OCI-LY3 (cell line): Measurements from ENCODE around the gene KHNYN.

ENCODE experiments used
- H2AFZ ChIP-seq: fragments of 200-600, 300-600 bp; shearing (Covaris generic); 2 replicates; pipeline ENCODE4 v1.6.0; 2014; ENCODE audit warnings: antibody characterized with exemption, low read depth, low read length
- H3K27ac ChIP-seq: fragments of 200-600, 300-600 bp; sonication (generic); 2 replicates; pipeline ENCODE4 v1.5.1; 2014; ENCODE audit warnings: mild to moderate bottlenecking, low read length, moderate library complexity, mixed read lengths
- H3K27me3 ChIP-seq: fragments of 200-600, 300-600 bp; sonication (generic); 2 replicates; pipeline ENCODE4 v1.6.1; 2014; ENCODE audit warnings: low read depth, low read length, mixed read lengths
- H3K36me3 ChIP-seq: fragments of 200-600, 300-600 bp; sonication (generic); replicated peaks from 2 replicates; pipeline ENCODE3; 2014; ENCODE audit warnings: low read depth, low read length, mixed read lengths
- H3K4me1 ChIP-seq: fragments of 300-600, 200-600 bp; sonication (generic); 2 replicates; pipeline ENCODE4 v1.6.1; 2014; ENCODE audit warnings: low read length, mixed read lengths
- H3K4me2 ChIP-seq: fragments of 200-600, 300-600 bp; sonication (generic); 2 replicates; pipeline ENCODE4 v1.6.1; 2014; ENCODE audit warnings: low read length, mixed read lengths
- H3K4me3 ChIP-seq: fragments of 300-600, 200-600 bp; sonication (generic); 2 replicates; pipeline ENCODE4 v1.5.1; 2014; ENCODE audit warnings: antibody characterized with exemption, mild to moderate bottlenecking, low read length, moderate library complexity
- H3K79me2 ChIP-seq: fragments of 300-600, 200-600 bp; shearing (Covaris generic); 2 replicates; pipeline ENCODE4 v1.6.1; 2014; ENCODE audit warnings: mild to moderate bottlenecking, low read length, mixed read lengths
- H3K9ac ChIP-seq: fragments of 300-600, 200-600 bp; shearing (Covaris generic); 2 replicates; pipeline ENCODE4 v1.6.0; 2014; ENCODE audit warnings: mild to moderate bottlenecking, low read length, moderate library complexity
- H3K9me3 ChIP-seq: fragments of 200-600, 300-600 bp; shearing (Covaris generic); 2 replicates; pipeline ENCODE4 v1.6.1; 2014; ENCODE audit warnings: low read length, mixed read lengths; ENCODE audit not compliant: insufficient read depth
- H4K20me1 ChIP-seq: fragments of 200-600, 300-600 bp; sonication (generic); 2 replicates; pipeline ENCODE4 v1.6.1; 2016; ENCODE audit warnings: low read length, mixed read lengths; ENCODE audit not compliant: insufficient read depth
- EZH2phosphoT487 ChIP-seq: fragments of 200-600 bp; shearing (Covaris generic); IDR thresholded peaks from 2 replicates; pipeline ENCODE4 v1.6.1; 2018; ENCODE audit warnings: antibody characterized with exemption, mixed run types, low read depth
- TF ChIP-seq, protein P1 (sequence below): fragments of 200-600, 300-600 bp; sonication (generic); IDR thresholded peaks from 2 replicates; pipeline ENCODE4 v1.5.1; 2014; ENCODE audit warnings: antibody characterized with exemption, low read length, low read depth

Gene KHNYN

DNA sequence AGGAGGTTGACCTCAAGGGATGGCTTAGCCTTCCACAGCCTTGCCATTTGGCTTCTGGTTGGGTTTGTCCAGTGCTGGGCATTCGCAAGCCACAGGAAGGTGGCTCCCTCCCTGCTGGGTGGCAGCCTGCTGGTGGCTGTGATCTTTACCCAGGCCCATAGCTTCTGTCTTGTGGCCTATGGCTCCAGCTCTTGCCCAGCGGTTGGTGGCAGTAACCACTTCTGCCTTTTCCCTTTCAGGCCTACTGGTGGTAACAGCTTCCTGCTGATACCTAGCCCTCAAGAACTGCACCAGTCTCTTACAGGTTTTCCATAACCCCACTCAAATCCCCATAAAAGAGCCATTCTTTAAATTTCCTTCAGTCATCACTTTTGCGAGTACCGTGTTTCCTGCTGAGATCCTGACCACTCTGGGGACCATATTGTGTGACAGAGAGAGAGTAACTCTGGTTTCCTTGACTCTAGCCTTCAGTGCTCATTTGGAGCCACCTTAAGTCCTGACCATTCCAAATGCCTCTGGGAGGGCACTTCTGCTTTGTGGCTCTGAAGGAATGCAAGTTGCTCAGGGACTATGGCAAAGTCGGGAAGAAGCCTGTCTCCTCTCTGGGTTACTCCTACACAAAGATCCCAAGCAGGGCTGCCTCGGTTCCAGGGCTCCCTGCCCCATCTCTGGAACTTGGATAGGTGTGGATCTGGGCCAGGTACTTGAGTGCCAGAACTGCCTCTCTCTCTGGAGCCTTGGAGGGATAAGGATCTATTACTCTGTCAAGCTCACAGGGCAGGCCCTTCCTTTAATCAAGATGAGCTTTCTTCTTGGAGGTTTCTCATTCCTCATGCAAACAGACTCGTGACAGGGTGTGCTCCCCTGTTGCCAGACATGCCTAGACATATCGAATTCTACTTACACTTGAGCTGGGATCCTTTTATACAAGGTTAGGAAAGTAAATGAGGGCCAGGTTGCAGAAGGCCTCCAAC lies 33.9 kb upstream of the KHNYN start:
- Histone ChIP-seq H3K27ac (no peak overlapping the region), H2AFZ (no peak overlapping the region), H4K20me1 (no peaks in the 10 kb centered on the region), H3K79me2 (no peaks in the 10 kb centered on the region), H3K4me1 (no peaks in the 10 kb centered on the region), H3K27me3 (peaks cover 9% of the 10 kb centered on the region; the same call in 1 of the 2 replicates), H3K36me3 (no peaks in the 10 kb centered on the region), H3K4me3 (no peak overlapping the region), H3K9ac (no peak overlapping the region), H3K4me2 (no peak overlapping the region), H3K9me3 (no peaks in the 10 kb centered on the region)
- TF ChIP-seq, protein P1, sequence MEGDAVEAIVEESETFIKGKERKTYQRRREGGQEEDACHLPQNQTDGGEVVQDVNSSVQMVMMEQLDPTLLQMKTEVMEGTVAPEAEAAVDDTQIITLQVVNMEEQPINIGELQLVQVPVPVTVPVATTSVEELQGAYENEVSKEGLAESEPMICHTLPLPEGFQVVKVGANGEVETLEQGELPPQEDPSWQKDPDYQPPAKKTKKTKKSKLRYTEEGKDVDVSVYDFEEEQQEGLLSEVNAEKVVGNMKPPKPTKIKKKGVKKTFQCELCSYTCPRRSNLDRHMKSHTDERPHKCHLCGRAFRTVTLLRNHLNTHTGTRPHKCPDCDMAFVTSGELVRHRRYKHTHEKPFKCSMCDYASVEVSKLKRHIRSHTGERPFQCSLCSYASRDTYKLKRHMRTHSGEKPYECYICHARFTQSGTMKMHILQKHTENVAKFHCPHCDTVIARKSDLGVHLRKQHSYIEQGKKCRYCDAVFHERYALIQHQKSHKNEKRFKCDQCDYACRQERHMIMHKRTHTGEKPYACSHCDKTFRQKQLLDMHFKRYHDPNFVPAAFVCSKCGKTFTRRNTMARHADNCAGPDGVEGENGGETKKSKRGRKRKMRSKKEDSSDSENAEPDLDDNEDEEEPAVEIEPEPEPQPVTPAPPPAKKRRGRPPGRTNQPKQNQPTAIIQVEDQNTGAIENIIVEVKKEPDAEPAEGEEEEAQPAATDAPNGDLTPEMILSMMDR: no peak

DNA sequence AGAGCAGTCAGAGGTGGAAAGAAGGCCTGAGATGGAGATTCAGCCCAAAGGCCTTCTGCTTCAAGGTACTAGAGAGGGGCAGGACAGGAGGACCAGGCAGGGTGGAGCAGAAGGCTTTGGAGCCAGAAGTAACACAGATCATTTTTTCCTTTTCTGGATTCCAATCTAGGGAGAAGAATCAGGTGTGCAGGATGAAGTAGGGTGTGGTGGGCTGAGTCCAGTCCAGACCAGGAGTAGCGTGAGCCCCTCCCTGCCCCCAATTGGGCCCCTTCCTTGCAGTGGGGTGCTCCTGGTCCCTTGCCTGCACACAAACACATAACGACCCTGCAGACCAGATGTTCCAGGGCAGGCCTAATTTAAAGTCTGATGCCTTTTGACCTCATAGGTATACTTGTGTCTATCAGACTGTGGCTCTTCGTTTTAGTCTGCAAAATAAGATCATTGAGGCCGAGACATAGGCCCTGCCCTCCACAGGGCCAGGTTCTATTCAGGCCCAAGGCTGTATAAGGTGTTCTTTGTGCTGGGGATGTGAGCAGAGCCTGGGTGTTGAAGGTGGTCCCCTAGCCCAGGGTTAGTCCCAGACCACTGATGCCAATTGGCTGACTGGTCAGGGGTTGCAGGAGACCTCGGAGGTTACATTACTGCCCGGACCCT lies 32.0 kb upstream of the KHNYN start:
- peaks cover 9% of the 10 kb centered on the region; the same call in 1 of the 2 replicates for H3K27me3 ChIP-seq
- no peaks in the 10 kb centered on the region for H3K4me1 ChIP-seq
- H3K27ac ChIP-seq: no peak overlapping the region
- no peak overlapping the region for H3K4me2 ChIP-seq
- H3K9me3 ChIP-seq: no peaks in the 10 kb centered on the region
- TF ChIP-seq EZH2phosphoT487: no peak
- TF ChIP-seq, protein P1: no peak
- H3K9ac ChIP-seq: no peak overlapping the region
- no peaks in the 10 kb centered on the region for H3K79me2 ChIP-seq
- H3K4me3 ChIP-seq: no peak overlapping the region
- H2AFZ ChIP-seq: no peak overlapping the region
- H3K36me3 ChIP-seq: no peaks in the 10 kb centered on the region
- no peaks in the 10 kb centered on the region for H4K20me1 ChIP-seq

DNA sequence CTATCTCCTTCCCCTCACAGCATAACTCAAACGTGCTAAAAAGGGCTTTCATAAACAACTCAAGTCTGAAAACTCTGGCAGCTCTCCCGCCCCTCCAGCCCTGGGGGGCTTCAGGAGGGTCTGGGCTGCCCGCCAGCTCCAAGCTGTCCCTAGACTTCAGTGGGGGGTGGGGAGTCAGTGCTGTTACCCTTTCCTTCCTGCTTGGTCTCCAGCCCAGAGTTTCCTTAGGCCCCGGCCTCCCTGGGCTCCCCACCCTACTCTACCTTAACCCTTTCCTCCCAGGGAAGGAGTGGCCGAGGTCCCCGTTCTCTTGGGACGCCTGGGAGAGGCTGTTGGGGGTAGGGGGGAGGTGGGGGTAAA lies 31.5 kb upstream of the KHNYN start:
- Histone ChIP-seq H3K4me2 (peak overlapping the region; percentile 80; the same call in 1 of the 2 replicates), H2AFZ (no peak overlapping the region), H3K27me3 (peaks cover 13% of the 10 kb centered on the region), H3K9ac (no peak overlapping the region; the same call in 1 of the 2 replicates), H4K20me1 (no peaks in the 10 kb centered on the region), H3K4me1 (no peaks in the 10 kb centered on the region), H3K9me3 (no peaks in the 10 kb centered on the region), H3K27ac (no peak overlapping the region), H3K36me3 (no peaks in the 10 kb centered on the region), H3K79me2 (no peaks in the 10 kb centered on the region), H3K4me3 (peak overlapping the region; percentile 76; the same call in 1 of the 2 replicates)
- TF ChIP-seq, protein P1: no peak
- no peak for TF ChIP-seq EZH2phosphoT487
